Body of pancreas (tissue), 4 donors: Measurements from ENCODE around the gene TRAF3. TPM values are rescaled to one million over a fixed set of nuclear protein-coding genes. Genes with fewer than 3 reads are reported as not detected.

Source experiments
- ATAC-seq: fragments of 150-250 bp; one replicate; pipeline ENCODE4 v1.9.1; 2016
- DNase-seq, 4 donors: peaks; one replicate each; pipeline ENCODE4 v3.0.0-alpha.2; 2019
- H3K27ac ChIP-seq, 4 donors: fragments of 200-600 bp; sonication (generic); 1 replicate in 3 of 4; 2 replicates in 1 of 4; pipeline versions ENCODE4 v1.5.1 to v1.6.1; 2016 to 2019; ENCODE audit warnings: mild to moderate bottlenecking in 1 of 4, mixed read lengths in 1 of 4, moderate library complexity in 1 of 4
- H3K27me3 ChIP-seq, 2 donors: fragments of 200-600 bp; sonication (generic); one replicate each; pipeline ENCODE4 v1.6.0; 2016; ENCODE audit warnings: mild to moderate bottlenecking in 1 of 2
- H3K36me3 ChIP-seq, 2 donors: fragments of 200-600 bp; sonication (generic); replicated peaks in 1 of 2; 2 replicates each; pipeline ENCODE4 v1.5.1; 2016; ENCODE audit warnings: low read depth in 2 of 2; ENCODE audit not compliant: insufficient read depth in 1 of 2
- H3K4me1 ChIP-seq: fragments of 200-600 bp; sonication (generic); one replicate; pipeline ENCODE4 v1.6.0; 2016
- H3K4me3 ChIP-seq, 2 donors: fragments of 200-600 bp; sonication (generic); 1 replicate in 1 of 2; 2 replicates in 1 of 2; pipeline ENCODE4 v1.5.1; 2016 to 2019
- H3K9me3 ChIP-seq, 3 donors: fragments of 200-600 bp; sonication (generic); 1 replicate in 2 of 3; 2 replicates in 1 of 3; pipeline ENCODE4 v1.5.1; 2016
- POLR2A ChIP-seq, 3 donors: fragments of 450-650 bp; IDR thresholded peaks; one replicate each; pipeline ENCODE4 v1.6.1; 2016; ENCODE audit warnings: antibody characterized with exemption in 3 of 3, mild to moderate bottlenecking in 2 of 3
- WGBS, 2 donors: methylation state at CpG; one replicate each; pipeline ENCODE4 v1.1.5; 2017; 5-methylcytosine and 5-hydroxymethylcytosine counted together
- intact Hi-C: fragments of 100-400 bp; cut with DNase I; formaldehyde crosslinking; loops from one replicate; pipeline ENCODE4 v1.15.1; 2023
- total RNA-seq, 2 donors: library from RNA; depleted of rRNA; stranded (reverse); fragments of >200 nt; gene quantifications; one replicate each; pipeline ENCODE4 v1.1.0, GENCODE V29; 2016
- TF ChIP-seq, protein P1 (sequence below), 7 experiments: fragments of 450-650 bp in 4 of 7; fragments of 200-600 bp in 3 of 7; sonication (generic) in 3 of 7; IDR thresholded peaks; one replicate each; pipeline ENCODE4 v1.5.1; 2016 to 2019; ENCODE audit warnings: antibody characterized with exemption in 7 of 7

Gene TRAF3
- total RNA-seq, 2 donors from 2014 or later: 10.4 to 22.7 TPM

DNA sequence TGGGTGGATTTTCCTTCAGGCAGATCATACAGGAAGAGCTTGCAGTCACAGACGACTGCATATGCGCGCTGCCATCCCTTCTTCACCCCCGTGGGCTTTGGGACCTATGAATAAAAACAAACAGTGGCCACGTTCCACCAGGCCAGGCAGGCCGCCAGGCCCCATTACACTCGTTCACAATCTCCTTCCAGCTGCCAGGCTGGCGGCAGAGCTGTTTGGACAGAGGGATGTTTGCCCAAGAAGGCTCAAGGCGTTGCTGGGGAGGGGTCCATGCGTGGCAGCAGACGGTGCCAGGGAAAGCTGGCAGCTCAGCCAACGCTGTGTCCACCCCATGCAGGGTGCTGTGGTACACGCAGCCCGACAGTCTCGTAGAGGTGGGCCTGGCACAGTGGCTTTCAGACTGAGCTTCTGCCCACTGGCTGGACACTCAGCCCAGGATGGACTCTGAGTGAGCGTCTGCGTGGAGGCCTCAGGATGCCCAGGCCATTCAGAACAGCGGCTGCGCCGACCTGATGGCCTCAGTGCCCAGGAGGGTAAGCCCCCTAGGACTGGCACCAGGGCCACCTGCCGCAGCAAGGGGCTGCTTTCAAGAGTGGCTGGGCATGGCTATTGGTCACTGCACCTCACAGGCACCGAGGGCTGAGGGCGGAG lies 172.7 kb downstream of the TRAF3 start:
- H3K9me3 ChIP-seq: no peaks in the 10 kb centered on the region
- no peak overlapping the region for H3K27ac ChIP-seq
- peak; percentile 22 for ATAC-seq
- no peak overlapping the region for H3K4me3 ChIP-seq
- TF ChIP-seq POLR2A (IDR thresholded peaks at IDR 0.05): no peak
- TF ChIP-seq, protein P1, sequence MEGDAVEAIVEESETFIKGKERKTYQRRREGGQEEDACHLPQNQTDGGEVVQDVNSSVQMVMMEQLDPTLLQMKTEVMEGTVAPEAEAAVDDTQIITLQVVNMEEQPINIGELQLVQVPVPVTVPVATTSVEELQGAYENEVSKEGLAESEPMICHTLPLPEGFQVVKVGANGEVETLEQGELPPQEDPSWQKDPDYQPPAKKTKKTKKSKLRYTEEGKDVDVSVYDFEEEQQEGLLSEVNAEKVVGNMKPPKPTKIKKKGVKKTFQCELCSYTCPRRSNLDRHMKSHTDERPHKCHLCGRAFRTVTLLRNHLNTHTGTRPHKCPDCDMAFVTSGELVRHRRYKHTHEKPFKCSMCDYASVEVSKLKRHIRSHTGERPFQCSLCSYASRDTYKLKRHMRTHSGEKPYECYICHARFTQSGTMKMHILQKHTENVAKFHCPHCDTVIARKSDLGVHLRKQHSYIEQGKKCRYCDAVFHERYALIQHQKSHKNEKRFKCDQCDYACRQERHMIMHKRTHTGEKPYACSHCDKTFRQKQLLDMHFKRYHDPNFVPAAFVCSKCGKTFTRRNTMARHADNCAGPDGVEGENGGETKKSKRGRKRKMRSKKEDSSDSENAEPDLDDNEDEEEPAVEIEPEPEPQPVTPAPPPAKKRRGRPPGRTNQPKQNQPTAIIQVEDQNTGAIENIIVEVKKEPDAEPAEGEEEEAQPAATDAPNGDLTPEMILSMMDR (IDR thresholded peaks at IDR 0.05): no peak
- intact Hi-C loops: no loop called here
- no peaks in the 10 kb centered on the region for H3K4me1 ChIP-seq
- WGBS, 2 donors: 61 to 70% methylated on average over 10 to 20 of the region's 23 CpGs
- no peaks in the 10 kb centered on the region for H3K27me3 ChIP-seq
- H3K36me3 ChIP-seq: peaks cover 9 to 58% of the 10 kb centered on the region in 2 donors
- DNase-seq: peak in 3 of 4 donors; percentile 34 to 57 (median 50)

DNA sequence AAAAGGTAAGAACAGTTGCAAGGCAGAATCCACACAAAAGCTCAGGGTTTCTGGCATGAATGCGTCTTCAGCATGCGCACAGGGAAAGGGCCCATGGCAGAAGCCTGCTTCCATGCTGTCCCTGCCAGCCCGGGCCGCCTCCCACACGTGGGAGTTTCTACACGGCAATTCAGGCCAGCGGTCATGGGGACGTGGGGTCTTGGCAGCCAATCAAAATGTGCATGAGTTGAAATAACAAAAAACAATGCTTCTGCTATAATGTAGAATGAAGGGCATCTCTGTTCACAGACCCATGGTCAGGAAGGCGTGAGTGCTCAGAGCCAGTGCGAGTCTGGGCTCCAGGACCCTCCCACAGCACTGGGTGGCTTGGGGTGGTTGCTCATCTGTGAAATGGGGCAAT lies 173.8 kb downstream of the TRAF3 start:
- Histone ChIP-seq H3K27ac (no peak overlapping the region), H3K36me3 (peaks cover 0 to 50% of the 10 kb centered on the region in 2 donors), H3K9me3 (no peaks in the 10 kb centered on the region), H3K27me3 (no peaks in the 10 kb centered on the region), H3K4me1 (no peaks in the 10 kb centered on the region), H3K4me3 (no peak overlapping the region)
- DNase-seq: no peak
- 85 to 89% methylated on average over 10 of the region's 10 CpGs for WGBS, 2 donors
- ATAC-seq: no peak
- no peak for TF ChIP-seq POLR2A (IDR thresholded peaks at IDR 0.05)
- TF ChIP-seq, protein P1 (IDR thresholded peaks at IDR 0.05): no peak
- intact Hi-C loops: no loop called here

DNA sequence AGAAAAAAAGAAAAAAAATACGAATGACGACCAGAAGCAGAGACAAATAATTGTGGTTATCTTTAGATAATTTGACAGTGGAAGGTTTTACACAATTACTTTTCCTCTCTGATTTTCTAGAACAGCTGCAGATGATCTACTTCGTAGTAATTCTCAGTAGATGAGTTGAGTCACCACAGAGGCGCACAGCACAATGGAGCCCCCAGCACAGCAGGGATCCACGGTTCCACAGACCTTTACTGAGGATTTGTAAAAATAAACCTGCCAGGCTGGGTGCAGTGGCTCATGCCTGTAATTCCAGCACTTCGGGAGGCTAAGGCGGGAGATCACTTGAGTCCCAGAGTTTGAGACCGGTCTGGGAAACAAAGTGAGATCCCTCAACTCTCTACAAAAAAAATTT lies 174.6 kb downstream of the TRAF3 start:
- H3K36me3 ChIP-seq: peaks cover 0 to 43% of the 10 kb centered on the region in 2 donors
- intact Hi-C loops: no loop called here

DNA sequence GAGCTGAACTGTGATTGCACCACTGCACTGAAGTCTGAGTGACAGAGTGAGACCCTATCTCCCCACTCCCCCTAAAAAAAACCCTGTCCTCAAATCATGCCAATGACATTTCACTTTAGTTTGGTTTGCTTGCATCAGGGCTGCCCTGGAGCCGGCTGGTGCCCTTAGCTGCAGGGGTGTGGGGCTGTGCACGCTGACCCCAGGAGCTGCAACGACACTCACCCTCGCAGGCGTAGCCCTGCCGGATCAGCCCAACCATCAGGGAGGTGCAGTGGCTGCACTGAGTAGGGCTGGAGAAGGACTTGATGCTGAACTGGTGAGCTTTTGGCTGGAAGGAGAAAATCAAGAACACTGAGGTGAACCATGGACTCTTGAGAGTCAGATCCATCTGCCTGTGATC lies 175.0 kb downstream of the TRAF3 start:
- intact Hi-C loops: no loop called here
- Histone ChIP-seq H3K9me3 (no peaks in the 10 kb centered on the region), H3K36me3 (peaks cover 0 to 38% of the 10 kb centered on the region in 2 donors), H3K4me3 (no peak overlapping the region), H3K27ac (no peak overlapping the region), H3K27me3 (no peaks in the 10 kb centered on the region), H3K4me1 (no peaks in the 10 kb centered on the region)
- no peak for TF ChIP-seq POLR2A (IDR thresholded peaks at IDR 0.05)
- TF ChIP-seq, protein P1 (IDR thresholded peaks at IDR 0.05): no peak
- WGBS, 2 donors: 92% methylated on average over 6 of the region's 6 CpGs; no CpG with 5 or more reads in 1 of the 2 donors
- no peak for DNase-seq
- no peak for ATAC-seq

More for the DNA sequence above, 174.6 kb downstream of the TRAF3 start:
- Histone ChIP-seq H3K4me1 (no peaks in the 10 kb centered on the region), H3K4me3 (no peak overlapping the region), H3K9me3 (no peaks in the 10 kb centered on the region), H3K27ac (no peak overlapping the region), H3K27me3 (no peaks in the 10 kb centered on the region)
- TF ChIP-seq, protein P1 (IDR thresholded peaks at IDR 0.05): no peak
- TF ChIP-seq POLR2A (IDR thresholded peaks at IDR 0.05): no peak
- DNase-seq (no peak), ATAC-seq (no peak)
- WGBS, 2 donors: 77 to 79% methylated on average over 8 of the region's 8 CpGs

DNA sequence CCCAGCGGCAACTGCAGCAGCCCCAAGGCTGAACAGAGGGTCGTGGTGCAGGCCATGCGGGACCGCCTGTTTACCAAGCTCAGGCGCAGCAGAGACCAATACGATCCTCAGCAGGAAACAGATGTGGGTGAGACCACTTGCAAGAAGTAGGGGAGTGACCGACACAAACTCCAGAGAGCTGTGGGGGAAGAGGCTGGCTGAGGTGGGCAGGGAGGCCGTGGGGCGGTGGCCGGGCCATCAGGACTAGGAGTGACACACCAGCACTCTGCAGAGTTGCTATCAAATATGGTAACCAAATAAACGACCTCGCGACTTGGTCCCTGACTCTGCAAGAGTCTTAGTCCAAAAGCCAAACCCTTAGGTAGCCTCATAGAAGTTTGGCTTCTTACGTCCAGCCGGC lies 175.9 kb downstream of the TRAF3 start:
- no peak for DNase-seq
- WGBS, 2 donors: 84 to 95% methylated on average over 14 to 15 of the region's 15 CpGs
- intact Hi-C loops: no loop called here
- H3K27ac ChIP-seq: no peak overlapping the region
- H3K9me3 ChIP-seq: no peaks in the 10 kb centered on the region
- peaks cover 0 to 36% of the 10 kb centered on the region in 2 donors for H3K36me3 ChIP-seq
- H3K4me3 ChIP-seq: no peak overlapping the region
- H3K27me3 ChIP-seq: no peaks in the 10 kb centered on the region
- TF ChIP-seq POLR2A (IDR thresholded peaks at IDR 0.05): no peak
- TF ChIP-seq, protein P1 (IDR thresholded peaks at IDR 0.05): no peak
- no peaks in the 10 kb centered on the region for H3K4me1 ChIP-seq
- no peak for ATAC-seq
